Sigmoid colon (tissue), 4 donors: ENCODE measurements around the gene PODXL2.

Experiments
- CTCF ChIP-seq, 4 experiments: fragments of 450-650 bp in 3 of 4; fragments of 200-600 bp in 1 of 4; IDR thresholded peaks; one replicate each; pipeline ENCODE4 v1.5.1; 2016 to 2019; ENCODE audit warnings: antibody characterized with exemption in 4 of 4, mild to moderate bottlenecking in 3 of 4, moderate library complexity in 2 of 4
- EP300 ChIP-seq, 4 donors: sonication (generic); formaldehyde crosslinking; IDR thresholded peaks; one replicate each; pipeline ENCODE4 v1.6.1; 2017; ENCODE audit warnings: antibody characterized with exemption in 4 of 4
- POLR2A ChIP-seq, 2 donors: fragments of 450-650 bp; IDR thresholded peaks; one replicate each; pipeline ENCODE4 v1.6.1; 2016; ENCODE audit warnings: antibody characterized with exemption in 2 of 2, mild to moderate bottlenecking in 2 of 2, moderate library complexity in 2 of 2
- POLR2AphosphoS5 ChIP-seq, 4 donors: sonication (generic); formaldehyde crosslinking; IDR thresholded peaks; one replicate each; pipeline ENCODE4 v1.6.1; 2017; ENCODE audit warnings: antibody characterized with exemption in 4 of 4

DNA sequence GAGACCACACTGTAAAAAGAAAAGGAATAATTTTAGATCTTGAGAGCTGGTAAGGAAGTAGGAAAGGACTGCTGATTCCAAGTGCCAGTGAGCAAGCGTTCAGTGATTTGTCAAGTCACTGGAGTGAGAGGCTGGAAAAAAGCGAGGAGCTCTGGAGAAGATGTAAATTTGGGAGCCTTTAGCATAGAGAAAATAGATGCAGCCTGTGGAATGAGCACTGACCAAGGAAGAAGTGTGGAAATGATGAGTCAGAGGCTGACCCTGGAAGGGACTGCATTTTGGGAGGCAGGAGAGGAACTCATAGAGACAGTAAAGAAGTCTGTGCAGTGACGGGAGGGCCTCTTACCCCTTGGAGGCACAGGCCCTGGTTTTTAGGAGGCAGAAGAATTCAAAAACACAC is 26.7 kb downstream of the PODXL2 start:
- TF ChIP-seq CTCF (IDR thresholded peaks at IDR 0.05), result no peak
- no peak for TF ChIP-seq POLR2AphosphoS5 (IDR thresholded peaks at IDR 0.05)
- TF ChIP-seq POLR2A (IDR thresholded peaks at IDR 0.05), result no peak
- TF ChIP-seq EP300 (IDR thresholded peaks at IDR 0.05), result no peak
